NCI-H446 treated with DMSO at 0.1 percent for 48 hours (cell line): ENCODE results near the gene DYNC1LI1.

ENCODE experiments used
- DNase-seq: peaks from one replicate; lab custom pipeline; 2025; lab: John Stamatoyannopoulos, UW

The DYNC1LI1 gene

DNA sequence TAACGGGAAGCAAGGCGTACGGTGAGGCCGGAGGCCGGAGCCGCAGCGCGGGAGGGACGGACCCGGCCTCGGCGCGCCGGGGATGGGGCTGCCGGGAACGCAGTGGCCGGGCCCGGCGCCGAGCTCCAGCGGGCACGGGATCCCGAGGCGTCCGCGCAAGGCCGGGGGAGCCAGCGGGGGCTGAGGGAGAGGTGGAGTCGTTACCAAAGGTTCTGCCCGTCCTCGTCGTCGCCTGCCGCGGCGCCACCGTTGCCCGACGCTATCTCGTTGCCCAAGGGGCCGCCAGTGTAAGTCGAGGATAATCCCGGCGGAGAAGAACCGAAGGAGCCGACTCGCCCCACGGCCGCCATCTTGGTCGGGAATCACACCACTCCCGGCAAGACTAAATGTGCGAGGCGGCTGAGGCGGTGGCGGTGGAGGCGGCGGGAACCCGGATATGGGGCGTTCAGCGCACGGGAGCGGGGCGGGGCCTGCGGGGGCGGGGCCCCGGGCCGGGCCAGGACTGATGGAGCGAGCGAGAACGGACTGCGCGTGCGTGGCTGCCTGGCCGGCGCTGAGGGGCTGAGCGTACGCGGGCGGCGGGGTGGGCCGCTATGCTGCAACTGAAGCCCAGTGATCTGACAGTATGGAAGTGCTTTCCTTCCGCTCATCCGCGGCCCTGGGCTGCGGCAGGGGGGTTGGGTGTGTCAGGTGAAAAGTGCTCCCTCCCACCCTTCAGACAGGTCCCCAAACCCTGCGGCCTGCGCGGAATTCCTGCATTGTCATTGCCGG is at the start of gene DYNC1LI1:
TSS of gene DYNC1LI1 (minus strand) at position 438 of the 771 bp plus-strand sequence. CDS start at position 350, 88 bp downstream.
- DNase-seq, result peak; percentile 73

DNA sequence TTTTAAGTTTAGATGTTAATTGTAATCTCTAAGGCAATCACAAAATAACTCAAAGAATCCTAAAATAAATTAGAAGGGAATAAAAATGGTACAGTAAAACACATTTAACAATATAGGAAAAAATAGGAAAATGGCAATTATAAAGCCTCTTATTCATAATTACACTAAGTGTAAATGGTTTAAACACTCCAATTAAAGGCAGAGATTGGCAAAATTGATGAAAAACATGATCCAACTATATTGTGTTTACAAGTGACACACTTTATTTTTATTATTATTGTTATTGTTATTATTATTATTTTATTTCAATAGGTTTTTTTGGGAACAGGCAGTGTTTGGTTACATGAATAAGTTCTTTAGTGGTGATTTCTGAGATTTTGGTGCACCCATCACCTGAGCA is 48.7 kb upstream of the DYNC1LI1 start:
- DNase-seq, result no peak

DNA sequence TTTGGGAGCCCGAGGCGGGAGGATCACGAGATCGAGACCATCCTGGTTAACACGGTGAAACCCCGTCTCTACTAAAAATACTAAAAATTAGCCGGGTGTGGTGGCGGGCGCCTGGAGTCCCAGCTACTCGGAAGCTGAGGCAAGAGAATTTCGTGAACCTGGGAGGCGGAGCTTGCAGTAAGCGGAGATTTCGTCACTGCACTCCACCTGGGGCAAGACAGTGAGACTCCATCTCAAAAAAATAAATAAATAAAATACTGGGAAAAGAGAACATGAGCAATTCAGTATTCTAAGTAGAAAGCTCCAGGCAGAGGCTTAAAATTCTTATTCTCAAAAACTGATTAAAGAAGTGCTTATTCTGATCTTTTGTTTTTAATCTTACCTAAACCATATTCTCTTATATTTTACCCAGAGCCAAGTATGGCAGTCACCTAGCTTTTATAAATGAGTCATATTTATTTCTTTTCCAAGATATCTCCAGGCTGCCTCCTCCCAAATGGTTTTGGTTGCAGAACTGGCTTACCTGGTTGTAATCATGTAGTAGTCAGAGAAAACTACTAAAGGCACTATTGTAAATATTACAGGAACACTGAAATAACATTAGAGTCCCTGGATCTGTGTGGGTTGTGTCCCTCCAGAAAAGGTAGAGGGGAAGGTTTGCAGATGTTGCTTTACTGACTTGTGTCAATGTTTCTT is 45.8 kb upstream of the DYNC1LI1 start:
- DNase-seq, result no peak

DNA sequence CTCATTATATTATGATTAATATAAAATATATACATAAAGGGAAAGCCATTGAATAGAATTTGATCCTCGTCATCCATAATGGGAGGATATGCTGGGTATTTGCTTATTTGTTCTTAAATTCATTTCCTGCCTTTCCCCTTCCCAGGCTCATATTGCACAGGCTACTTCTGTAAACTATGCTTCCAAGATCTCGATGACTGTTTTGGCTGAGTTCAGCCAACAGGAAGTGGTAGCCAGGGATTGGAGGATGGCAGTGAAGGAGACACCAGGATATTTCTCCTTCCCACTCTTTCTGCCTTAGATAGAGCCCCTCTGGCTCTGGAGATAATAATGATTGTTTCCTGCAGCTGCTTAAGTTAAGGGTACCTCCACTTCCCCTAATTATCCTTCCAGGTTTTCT is 44.3 kb upstream of the DYNC1LI1 start:
- DNase-seq, result no peak

DNA sequence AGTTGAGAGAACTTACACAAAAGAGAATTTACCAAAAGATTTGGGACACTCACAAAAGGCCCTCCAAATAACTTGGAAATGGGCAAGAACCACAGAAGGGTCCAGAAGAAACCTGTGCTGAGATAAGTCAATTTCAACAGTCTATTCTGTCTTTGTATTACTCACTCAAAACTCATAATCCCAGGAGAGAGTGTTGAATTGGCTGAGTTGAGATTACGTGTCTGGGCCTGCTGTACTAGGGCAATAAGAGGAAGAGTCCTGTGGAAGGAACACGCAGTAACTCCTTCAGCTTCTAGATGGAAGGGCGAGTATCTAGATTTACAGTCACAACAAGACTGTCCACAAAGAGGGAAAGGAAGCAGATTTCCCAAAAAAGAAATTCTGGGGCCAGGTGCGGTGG is 42.5 kb upstream of the DYNC1LI1 start:
- DNase-seq, result no peak

DNA sequence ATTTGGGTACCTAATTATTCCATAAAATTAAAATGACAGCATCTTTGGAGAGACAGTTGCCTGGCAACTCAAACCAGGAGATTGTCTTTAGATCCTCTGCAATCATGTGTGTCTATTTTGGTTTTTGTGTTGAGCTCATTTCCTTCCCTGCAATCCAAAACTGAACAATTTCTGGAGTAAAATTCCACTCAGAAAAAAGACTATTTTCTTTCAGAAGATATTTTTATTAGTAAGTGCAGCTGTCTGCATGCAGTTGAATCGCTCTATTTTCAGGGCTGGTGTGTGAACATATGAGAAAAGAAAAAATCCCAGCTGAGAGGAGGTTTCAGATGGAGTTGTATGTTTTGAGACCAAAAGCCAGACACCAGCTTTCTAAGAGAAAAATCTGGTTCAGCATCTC is 41.9 kb upstream of the DYNC1LI1 start:
- DNase-seq, result no peak

DNA sequence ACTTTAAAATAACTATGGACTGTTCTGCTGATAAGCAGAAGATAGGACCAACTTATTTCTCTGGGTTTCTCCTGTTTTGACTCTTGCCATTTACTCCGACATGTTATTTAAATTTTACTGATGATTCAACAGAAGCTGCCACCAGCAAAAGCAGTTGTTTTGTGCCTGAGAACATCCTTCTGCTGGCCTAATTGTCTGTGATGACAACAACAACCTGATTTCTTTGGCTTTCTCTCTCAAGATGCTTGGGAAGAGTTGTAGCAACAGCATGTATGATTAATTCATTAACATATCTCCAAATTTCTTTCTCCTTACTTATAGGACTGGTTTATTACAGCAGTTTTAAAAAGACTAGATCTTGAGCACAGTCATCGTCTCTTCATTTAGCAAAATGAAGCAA is 36.9 kb upstream of the DYNC1LI1 start:
- no peak for DNase-seq

DNA sequence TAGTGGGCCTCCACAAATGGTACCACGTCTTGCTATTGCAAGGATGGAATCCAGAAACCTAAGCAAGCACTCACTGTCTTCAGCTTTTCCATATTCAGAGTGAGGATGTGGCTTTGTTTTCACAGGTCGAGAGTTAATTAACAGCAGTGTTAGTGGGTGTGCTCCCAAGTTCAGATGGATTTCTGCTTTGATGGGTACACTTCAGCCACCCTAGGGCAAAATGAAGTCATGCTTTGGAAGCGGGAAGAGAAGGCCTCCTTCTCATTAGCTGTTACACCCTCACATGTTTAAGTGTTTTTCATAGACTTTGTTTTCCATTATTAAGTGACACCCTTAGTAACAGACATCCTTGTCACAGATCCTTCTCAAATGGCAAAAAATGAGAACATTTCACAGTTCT is 36.3 kb upstream of the DYNC1LI1 start:
- DNase-seq, result no peak

DNA sequence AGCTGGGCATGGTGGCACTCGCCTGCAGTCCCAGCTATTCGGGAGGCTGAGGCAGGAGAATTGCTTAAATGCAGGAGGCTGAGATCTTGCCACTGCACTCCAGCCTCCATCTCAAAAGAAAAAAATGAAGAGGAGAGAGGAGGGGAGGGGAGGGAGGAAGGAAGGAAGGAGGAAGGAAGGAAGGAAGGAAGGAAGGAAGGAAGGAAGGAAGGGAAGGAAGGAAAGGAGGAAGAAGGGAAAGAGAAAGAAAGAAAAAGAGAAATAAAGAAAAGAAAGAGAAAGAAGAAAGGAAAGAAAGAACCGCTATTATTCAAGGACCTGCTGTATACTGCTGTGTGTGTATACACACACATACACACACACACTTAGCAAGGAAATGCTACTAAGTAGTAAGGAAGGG is 35.6 kb upstream of the DYNC1LI1 start:
- DNase-seq, result no peak

DNA sequence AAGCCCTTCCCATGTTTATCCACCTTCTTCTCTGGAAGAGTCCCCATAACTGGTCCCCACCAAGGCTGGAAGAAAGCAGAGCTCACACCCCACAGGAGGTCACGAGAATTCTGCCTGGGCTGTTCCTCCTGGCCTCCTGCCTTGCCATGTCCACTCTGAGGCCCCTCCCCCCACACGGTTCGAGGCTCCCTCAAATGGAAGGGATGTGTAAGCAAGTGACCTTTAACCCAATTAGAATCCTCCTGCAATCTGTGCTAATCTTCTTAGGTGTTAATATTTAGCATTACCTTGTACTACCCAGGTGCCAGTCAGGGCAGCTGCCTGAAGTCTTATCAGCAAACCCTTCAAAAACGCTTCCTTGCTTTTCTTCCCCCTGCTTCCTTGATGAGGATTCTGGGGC is 32.4 kb upstream of the DYNC1LI1 start:
- DNase-seq, result no peak

DNA sequence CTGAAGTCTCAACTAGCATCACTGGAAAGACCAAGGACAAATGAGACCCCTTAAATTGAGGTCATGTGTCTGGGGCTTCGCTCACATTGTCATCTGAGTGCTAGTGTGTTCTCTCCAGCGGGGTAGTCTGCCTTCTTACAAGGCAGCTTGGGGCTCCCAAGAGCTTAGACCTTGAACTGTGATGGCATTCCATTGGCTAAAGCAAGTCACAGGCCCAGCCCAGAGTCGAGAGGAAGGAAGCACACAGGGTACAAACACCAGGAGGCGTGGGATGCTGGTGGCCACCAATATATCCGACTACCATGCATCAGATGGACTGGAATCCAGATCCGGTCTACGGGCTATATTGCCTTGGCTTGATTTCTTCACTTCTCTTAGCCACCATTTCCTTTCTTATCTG is 31.5 kb upstream of the DYNC1LI1 start:
- DNase-seq, result no peak

DNA sequence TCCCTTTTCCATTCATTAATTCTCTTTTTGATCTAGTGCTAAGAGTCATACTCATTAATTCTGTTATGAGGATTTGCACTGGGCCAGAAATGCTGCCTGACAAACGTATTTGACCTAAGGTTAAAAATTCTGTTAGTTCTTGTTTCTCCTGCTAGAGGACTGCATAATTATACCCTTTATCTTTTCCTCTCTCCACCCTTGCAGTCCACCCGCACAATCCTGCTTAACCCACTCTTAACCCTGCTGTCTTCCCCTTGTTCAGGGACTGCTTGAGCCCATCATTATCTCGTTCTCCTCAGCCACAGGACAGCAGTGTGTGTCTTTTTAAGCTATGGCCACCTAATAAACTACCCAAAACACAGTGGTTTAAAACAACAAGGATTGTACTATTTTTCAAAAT is 31.1 kb upstream of the DYNC1LI1 start:
- DNase-seq, result no peak

DNA sequence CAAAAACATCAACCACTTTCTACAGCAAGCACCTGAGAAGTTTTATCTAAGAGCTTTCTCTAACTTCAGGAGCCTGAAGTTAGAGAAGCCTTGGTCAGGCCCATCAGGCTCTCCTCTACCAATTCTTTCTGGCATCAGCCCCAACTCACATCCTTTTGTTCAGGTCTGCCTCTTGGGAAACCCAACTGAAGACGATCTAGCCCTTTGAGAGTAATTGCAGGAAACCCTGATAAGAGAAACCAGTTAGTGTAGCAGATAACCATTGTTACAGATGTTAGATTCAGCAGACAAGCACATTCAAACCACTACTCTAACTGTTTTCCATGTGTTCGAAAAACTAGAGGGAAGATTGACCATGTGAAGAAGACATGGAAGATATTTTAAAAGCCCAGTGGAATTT is 27.0 kb upstream of the DYNC1LI1 start:
- no peak for DNase-seq

DNA sequence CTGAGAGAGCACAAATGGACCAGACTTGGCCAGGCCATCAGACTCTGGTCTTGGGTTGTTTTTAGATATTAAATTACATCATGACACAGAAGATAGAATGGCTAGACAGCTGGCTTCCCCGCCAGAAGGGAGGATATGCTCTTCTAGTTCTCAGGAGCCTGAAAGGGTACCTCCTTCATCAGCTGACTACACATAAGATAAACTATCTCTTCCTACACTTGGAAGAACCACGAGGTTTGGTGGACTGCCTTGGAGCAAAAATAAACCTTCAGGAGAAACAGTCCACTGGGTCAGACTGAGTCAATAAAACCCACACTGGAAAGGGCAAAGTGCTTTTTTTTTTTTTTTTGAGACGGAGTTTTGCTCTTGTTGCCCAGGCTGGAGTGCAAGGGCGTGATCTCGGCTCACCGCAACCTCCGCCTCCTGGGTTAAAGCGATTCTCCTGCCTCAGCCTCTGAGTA is 26.3 kb upstream of the DYNC1LI1 start:
- DNase-seq, result no peak

DNA sequence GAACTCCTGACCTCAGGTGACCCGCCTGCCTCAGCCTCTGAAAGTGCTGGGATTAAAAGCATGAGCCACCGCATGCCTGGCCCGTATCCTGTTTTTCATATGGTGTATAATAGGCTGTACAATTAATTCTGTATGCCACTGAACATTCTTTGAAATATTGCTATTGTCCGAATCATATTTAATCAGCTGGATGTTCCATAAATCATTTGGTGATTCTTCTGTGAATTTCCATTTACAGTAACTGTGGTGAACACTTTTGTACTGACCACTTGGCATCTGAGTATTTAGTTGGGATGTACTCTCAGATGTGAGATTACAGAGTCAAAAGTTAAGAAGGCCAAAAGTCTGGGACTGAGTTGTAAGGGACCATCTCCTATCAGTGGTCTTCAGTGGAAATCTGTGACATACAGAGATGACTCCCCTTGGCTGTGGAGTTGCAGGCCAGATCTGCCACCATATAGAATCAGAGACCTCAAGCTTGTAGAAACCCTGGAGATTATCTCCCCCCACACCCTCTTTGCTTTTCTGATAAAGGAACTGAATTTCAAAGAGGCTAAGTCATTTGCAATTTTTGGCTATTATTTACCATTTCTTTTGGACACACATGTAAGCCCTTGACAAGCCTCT is 25.7 kb upstream of the DYNC1LI1 start:
- DNase-seq, result no peak

DNA sequence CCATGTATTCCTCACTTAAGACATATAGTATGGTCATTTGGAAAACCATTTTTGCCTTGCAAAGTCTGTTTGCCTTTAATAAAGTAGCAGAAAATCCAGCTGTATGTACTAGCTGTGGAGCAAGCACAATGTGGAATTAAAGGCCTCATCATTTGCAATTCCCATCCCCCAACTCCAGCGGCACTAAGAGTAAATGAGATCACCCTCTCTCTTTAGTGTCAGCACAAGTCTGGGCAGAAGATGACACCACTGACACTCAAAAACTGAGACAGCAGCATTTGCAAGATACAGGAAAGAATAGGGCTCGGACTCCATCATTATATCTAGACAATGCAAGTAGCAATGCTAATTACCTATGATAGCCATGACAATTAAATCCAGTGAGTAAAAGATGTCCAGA is 24.7 kb upstream of the DYNC1LI1 start:
- DNase-seq, result no peak

DNA sequence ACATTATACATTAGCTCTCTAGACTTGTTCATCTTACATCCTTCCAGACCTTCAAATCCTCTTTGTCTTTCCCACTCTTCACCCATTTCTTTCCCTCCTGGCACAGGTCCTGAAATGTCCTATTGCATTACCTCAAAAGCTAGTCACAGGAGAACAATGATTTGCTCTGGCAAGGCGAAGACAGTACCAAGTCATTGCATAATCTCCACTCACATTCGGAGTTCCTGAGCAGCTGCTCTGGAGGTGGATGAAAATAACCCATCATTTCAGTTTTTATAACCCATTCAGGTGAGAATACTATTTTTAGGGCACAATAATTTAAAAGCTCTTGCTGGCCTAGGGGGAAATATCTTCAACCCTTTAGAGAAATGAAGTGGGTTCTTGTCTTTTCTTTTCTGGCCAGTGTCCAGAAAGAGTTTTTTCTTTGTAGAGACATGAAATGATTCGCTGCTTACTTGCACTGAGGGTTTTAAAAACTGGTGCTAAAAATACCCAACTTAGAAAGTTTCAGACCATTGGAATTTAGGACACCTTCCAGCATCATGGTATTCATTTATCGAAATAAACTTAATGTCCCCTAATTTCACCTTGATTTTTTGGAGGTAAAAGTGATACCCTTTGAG is 23.4 kb upstream of the DYNC1LI1 start:
- no peak for DNase-seq

DNA sequence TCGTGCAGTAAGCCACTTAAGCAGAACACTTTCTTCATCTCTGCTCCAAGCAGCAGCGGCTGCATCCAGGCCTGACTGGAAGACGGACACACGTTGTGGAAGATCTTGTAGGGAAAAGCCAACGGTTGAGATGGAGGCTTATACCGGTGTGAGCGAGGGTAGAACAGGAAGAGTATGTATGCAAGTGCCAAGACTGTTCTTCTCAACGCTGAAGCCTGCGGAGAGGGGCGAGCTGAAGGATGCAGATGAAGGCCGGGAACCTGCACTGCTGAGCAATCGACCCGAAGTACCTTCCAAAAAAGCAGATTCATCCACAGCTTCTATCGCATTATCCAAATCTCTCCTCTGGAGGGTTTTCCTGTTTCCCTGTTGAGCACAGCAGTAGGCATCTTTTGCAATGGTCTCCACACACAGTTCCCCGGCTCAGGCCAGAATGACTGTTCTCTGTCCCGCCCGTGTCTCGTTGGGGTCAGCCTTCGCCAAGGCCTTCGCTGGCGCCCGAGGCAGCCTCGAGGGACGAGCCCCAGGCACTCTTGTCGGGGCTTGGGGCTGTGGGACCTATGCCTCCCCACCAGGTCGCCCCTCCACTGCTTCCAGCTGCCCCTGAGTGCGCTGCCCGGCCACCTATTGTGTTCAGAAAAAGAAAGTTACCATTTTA is 22.2 kb upstream of the DYNC1LI1 start:
- DNase-seq, result no peak

DNA sequence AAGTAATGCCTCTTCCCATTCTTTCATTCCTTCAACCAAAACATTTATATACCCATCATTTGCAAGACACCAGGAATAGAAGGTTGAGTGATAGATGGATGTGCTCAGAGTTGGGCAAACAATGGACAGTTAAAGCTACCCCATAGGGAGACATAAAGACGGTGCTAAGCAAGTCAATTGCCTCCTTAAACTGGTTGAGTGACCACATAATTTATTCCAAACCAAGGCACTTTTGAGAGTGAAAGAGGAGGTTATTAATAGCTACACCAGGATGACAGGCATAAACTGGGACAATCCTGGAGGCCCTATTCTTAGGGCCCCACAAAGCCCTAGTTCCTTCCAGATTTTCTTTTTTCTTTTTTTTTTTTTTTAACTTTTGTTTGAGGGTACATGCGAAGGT is 21.4 kb upstream of the DYNC1LI1 start:
- no peak for DNase-seq

DNA sequence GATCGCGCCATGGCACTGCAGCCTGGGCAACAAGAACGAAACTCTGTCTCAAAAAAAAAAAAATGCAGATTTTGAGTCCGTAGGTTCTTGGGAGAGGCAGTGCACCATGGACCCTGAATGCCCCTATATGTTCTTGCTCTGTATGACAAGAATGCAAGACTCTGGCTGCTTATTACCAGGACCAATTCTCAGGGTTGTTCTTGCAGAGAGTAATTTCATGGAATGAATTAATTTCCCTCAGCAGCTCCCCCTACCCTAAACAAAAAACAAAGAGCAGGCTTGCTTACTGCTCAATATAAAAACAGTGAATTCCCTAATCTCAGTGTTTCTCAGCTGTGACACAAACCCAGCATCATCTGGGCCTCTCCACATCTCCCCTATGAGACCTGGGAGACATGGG is 20.5 kb upstream of the DYNC1LI1 start:
- DNase-seq, result no peak

DNA sequence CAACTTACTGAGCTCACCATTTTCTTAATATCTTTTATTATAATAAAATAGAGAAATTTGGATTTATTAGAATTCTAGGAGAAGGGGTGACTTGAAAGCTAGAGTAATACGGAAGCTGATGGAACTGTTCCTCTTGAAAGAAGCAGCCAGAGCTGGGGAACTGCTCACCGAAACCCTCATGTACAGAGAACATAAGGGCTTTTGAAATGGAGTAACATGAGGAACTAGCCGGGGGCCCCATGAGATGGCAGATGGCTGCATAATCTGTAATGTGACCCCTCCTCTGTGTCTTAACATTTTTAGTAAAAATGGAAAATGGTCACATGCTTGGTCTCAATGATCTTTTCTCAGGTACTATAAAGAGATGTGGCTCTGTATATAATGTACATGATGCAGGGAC is 15.7 kb upstream of the DYNC1LI1 start:
- DNase-seq, result no peak

DNA sequence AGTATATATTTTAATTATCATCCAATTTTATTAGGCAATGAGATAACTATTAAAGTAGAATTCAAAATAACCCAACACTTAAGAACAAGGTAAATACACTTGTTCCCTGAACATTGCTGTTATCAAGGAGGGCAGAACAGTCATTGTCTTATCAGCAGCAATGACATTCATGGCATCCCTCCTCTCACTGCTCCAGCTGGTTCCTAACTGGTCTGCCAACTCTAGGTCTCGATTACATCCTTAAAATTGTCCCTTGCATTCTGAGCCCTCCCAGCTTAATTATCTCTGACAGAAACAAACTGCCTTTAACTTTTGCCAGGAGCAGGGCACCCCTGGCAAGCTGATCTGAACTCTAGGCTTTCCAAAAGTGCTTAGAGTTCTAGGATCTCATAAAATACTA is 14.0 kb upstream of the DYNC1LI1 start:
- no peak for DNase-seq
